Measurements from ENCODE around the gene EEF1AKMT1. TPM values are rescaled to one million over a fixed set of nuclear protein-coding genes. Genes with fewer than 3 reads are reported as not detected.

Gene EEF1AKMT1
- total RNA-seq, 4 donors from 2014 or later: 8.2 to 23.7 (median 18.5) TPM

GRCh38 chr13:20689291-20689690 lies 84.5 kb downstream of the EEF1AKMT1 start:
- no peaks in the 10 kb centered on the region for H3K27me3 ChIP-seq
- no peaks in the 10 kb centered on the region for H3K4me1 ChIP-seq
- 87 to 92% methylated on average over 3 of the region's 3 CpGs for WGBS, 2 donors
- no peak overlapping the region for H3K27ac ChIP-seq
- TF ChIP-seq CTCF (IDR thresholded peaks at IDR 0.05): no peak
- TF ChIP-seq POLR2A (IDR thresholded peaks at IDR 0.05): no peak
- no peak for TF ChIP-seq EP300 (IDR thresholded peaks at IDR 0.05)
- no peak for DNase-seq (ENCODE audit: low spot score in 2 of 2)
- peaks cover 0 to 52% (median 0%) of the 10 kb centered on the region in 3 donors for H3K36me3 ChIP-seq
- no peak overlapping the region for H3K4me3 ChIP-seq
- no peaks in the 10 kb centered on the region for H3K9me3 ChIP-seq

GRCh38 chr13:20686863-20687579 lies 86.7 kb downstream of the EEF1AKMT1 start:
- Histone ChIP-seq H3K4me3 (no peak overlapping the region), H3K36me3 (peaks cover 0 to 52% (median 0%) of the 10 kb centered on the region in 3 donors), H3K9me3 (no peaks in the 10 kb centered on the region), H3K4me1 (no peaks in the 10 kb centered on the region), H3K27ac (no peak overlapping the region), H3K27me3 (no peaks in the 10 kb centered on the region)
- DNase-seq (ENCODE audit: low spot score in 2 of 2): no peak
- no peak for TF ChIP-seq POLR2A (IDR thresholded peaks at IDR 0.05)
- TF ChIP-seq CTCF (IDR thresholded peaks at IDR 0.05): no peak
- TF ChIP-seq EP300 (IDR thresholded peaks at IDR 0.05): no peak
- WGBS, 2 donors: 50 to 53% methylated on average over 4 of the region's 4 CpGs

GRCh38 chr13:20686167-20686566 lies 87.6 kb downstream of the EEF1AKMT1 start:
- H3K9me3 ChIP-seq: no peaks in the 10 kb centered on the region
- no peak overlapping the region for H3K4me3 ChIP-seq
- TF ChIP-seq POLR2A (IDR thresholded peaks at IDR 0.05): no peak
- TF ChIP-seq EP300 (IDR thresholded peaks at IDR 0.05): no peak
- DNase-seq (ENCODE audit: low spot score in 2 of 2): no peak
- no peaks in the 10 kb centered on the region for H3K27me3 ChIP-seq
- H3K27ac ChIP-seq: no peak overlapping the region
- H3K4me1 ChIP-seq: no peaks in the 10 kb centered on the region
- WGBS, 2 donors: 85 to 92% methylated on average over 1 of the region's 1 CpG
- peaks cover 0 to 48% (median 0%) of the 10 kb centered on the region in 3 donors for H3K36me3 ChIP-seq

- H3K4me1 ChIP-seq: no peaks in the 10 kb centered on the region
- no peak overlapping the region for H3K4me3 ChIP-seq
- TF ChIP-seq CTCF (IDR thresholded peaks at IDR 0.05) (no peak), POLR2A (IDR thresholded peaks at IDR 0.05) (no peak), EP300 (IDR thresholded peaks at IDR 0.05) (no peak)
- 62 to 72% methylated on average over 6 of the region's 6 CpGs for WGBS, 2 donors
- no peak for DNase-seq (ENCODE audit: low spot score in 2 of 2)
- no peaks in the 10 kb centered on the region for H3K27me3 ChIP-seq
- H3K36me3 ChIP-seq: peaks cover 0 to 49% (median 0%) of the 10 kb centered on the region in 3 donors
- no peak overlapping the region for H3K27ac ChIP-seq
- H3K9me3 ChIP-seq: no peaks in the 10 kb centered on the region
Measured at GRCh38 chr13:20685092-20685491, 88.7 kb downstream of the EEF1AKMT1 start.

GRCh38 chr13:20684546-20684945 lies 89.2 kb downstream of the EEF1AKMT1 start:
- H3K9me3 ChIP-seq: no peaks in the 10 kb centered on the region
- peaks cover 0 to 44% (median 0%) of the 10 kb centered on the region in 3 donors for H3K36me3 ChIP-seq
- no peaks in the 10 kb centered on the region for H3K4me1 ChIP-seq
- no peak for DNase-seq (ENCODE audit: low spot score in 2 of 2)
- WGBS, 2 donors: 64 to 72% methylated on average over 17 of the region's 18 CpGs
- H3K27ac ChIP-seq: no peak overlapping the region
- H3K4me3 ChIP-seq: no peak overlapping the region
- no peaks in the 10 kb centered on the region for H3K27me3 ChIP-seq
- no peak for TF ChIP-seq POLR2A (IDR thresholded peaks at IDR 0.05)
- no peak for TF ChIP-seq EP300 (IDR thresholded peaks at IDR 0.05)
- no peak for TF ChIP-seq CTCF (IDR thresholded peaks at IDR 0.05)
